GM23248 (cell line): Measurements from ENCODE around the gene RBP3. TPM values are rescaled to one million over a fixed set of nuclear protein-coding genes. Genes with fewer than 3 reads are reported as not detected.
A peak's percentile ranks its signal among the peaks of the same experiment; 100 is the strongest.

Source experiments
- DNase-seq: peaks from one replicate; pipeline ENCODE4 v3.0.0-alpha.2; 2015
- H2AFZ ChIP-seq: fragments of 200-600 bp; sonication (generic); 2 replicates; pipeline ENCODE4 v1.6.1; 2016; ENCODE audit warnings: antibody characterized with exemption
- H3F3A ChIP-seq: fragments of 200-600 bp; sonication (generic); 2 replicates; pipeline ENCODE4 v1.6.1; 2016; ENCODE audit warnings: mild to moderate bottlenecking, antibody characterized with exemption, mixed run types; ENCODE audit not compliant: insufficient read depth
- H3K27ac ChIP-seq: fragments of 200-600 bp; sonication (generic); 2 replicates; pipeline ENCODE4 v1.5.1; 2016; ENCODE audit warnings: mild to moderate bottlenecking
- H3K27me3 ChIP-seq: fragments of 200-600 bp; sonication (generic); replicated peaks from 2 replicates; pipeline ENCODE4 v1.6.1; 2016; ENCODE audit warnings: mild to moderate bottlenecking; ENCODE audit not compliant: insufficient read depth
- H3K36me3 ChIP-seq: fragments of 200-600 bp; sonication (generic); 2 replicates; pipeline ENCODE4 v1.6.1; 2016; ENCODE audit warnings: low read depth, mild to moderate bottlenecking
- H3K4me1 ChIP-seq: fragments of 200-600 bp; sonication (generic); 2 replicates; pipeline ENCODE4 v1.6.1; 2016; ENCODE audit warnings: mild to moderate bottlenecking; ENCODE audit not compliant: insufficient read depth
- H3K4me2 ChIP-seq: fragments of 200-600 bp; sonication (generic); one replicate; pipeline ENCODE4 v1.6.1; 2016; ENCODE audit warnings: mild to moderate bottlenecking; ENCODE audit not compliant: unreplicated experiment
- H3K4me3 ChIP-seq: fragments of 200-600 bp; sonication (generic); 2 replicates; pipeline ENCODE4 v1.5.1; 2016; ENCODE audit warnings: mild to moderate bottlenecking
- H3K79me2 ChIP-seq: fragments of 200-600 bp; sonication (generic); 2 replicates; pipeline ENCODE4 v1.6.1; 2016; ENCODE audit warnings: mild to moderate bottlenecking; ENCODE audit not compliant: insufficient read depth
- H3K9ac ChIP-seq: fragments of 200-600 bp; sonication (generic); 2 replicates; pipeline ENCODE4 v1.6.1; 2016; ENCODE audit warnings: mild to moderate bottlenecking
- H3K9me2 ChIP-seq: fragments of 200-600 bp; sonication (generic); 2 replicates; pipeline ENCODE4 v1.6.1; 2016; ENCODE audit warnings: mixed run types, mild to moderate bottlenecking, moderate library complexity; ENCODE audit not compliant: insufficient read depth
- H3K9me3 ChIP-seq: fragments of 200-600 bp; sonication (generic); one replicate; pipeline ENCODE4 v1.6.1; 2017; ENCODE audit warnings: low read depth
- H4K20me1 ChIP-seq: fragments of 200-600 bp; sonication (generic); 2 replicates; pipeline ENCODE4 v1.6.0; 2016; ENCODE audit not compliant: insufficient read depth
- EZH2 ChIP-seq: fragments of 200-600 bp; sonication (generic); IDR thresholded peaks from 2 replicates; pipeline ENCODE4 v1.6.1; 2018; ENCODE audit warnings: antibody characterized with exemption, mild to moderate bottlenecking; ENCODE audit not compliant: insufficient read depth, poor library complexity, severe bottlenecking
- EZH2phosphoT487 ChIP-seq: fragments of 200-600 bp; sonication (generic); IDR thresholded peaks from 2 replicates; pipeline ENCODE4 v1.6.1; 2018; ENCODE audit warnings: antibody characterized with exemption, moderate library complexity, mild to moderate bottlenecking, low read depth; ENCODE audit not compliant: insufficient read depth
- WGBS, 2 experiments: methylation state at CpG; one replicate each; pipeline ENCODE4 v1.1.6; 2015 to 2017; ENCODE audit warnings: low lambda C conversion rate in 2 of 2, low coverage in 1 of 2; ENCODE audit errors: missing lambda C conversion rate in 2 of 2; 5-methylcytosine and 5-hydroxymethylcytosine counted together
- in situ Hi-C: fragments of 300-500 bp; cut with MboI; formaldehyde crosslinking; loops from 2 replicates; pipeline ENCODE4 v1.15.0; 2020
- polyA plus RNA-seq: library from polyadenylated mRNA; unstranded; fragments of >200 nt; fragmentation: Nextera tagmentation; extraction: Ambion mirVana; gene quantifications from 2 replicates; pipeline ENCODE4 v1.2.1, GENCODE V29; 2016
- total RNA-seq: library from RNA; depleted of rRNA; stranded (reverse); fragments of >200 nt; shearing (Covaris generic); gene quantifications from 2 replicates; pipeline ENCODE4 v1.2.3, GENCODE V29; 2014; rRNA removed

Gene RBP3
- total RNA-seq (not detected in 2 replicates), polyA plus RNA-seq (not detected in 2 replicates)

DNA sequence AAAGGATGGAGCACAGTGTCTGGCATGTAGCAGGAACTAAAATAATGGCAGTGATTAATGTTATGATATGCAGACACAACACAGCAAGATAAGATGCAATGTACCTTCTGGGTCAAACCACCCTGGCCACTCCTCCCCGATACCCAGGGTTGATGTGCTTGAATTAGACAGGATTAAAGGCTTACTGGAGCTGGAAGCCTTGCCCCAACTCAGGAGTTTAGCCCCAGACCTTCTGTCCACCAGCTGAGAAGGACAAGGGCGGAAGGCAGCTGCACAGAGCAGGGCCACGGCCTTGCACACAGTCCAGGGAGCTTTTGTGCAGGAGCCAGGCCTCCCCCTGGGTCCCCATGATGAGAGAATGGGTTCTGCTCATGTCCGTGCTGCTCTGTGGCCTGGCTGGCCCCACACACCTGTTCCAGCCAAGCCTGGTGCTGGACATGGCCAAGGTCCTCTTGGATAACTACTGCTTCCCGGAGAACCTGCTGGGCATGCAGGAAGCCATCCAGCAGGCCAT is at the start of gene RBP3:
Gene RBP3, plus strand, starts transcription at position 226 of the 514 bp plus-strand sequence. Its CDS starts 122 bp downstream, at position 348.
- Histone ChIP-seq H3F3A (no peaks in the 10 kb centered on the region), H3K27ac (no peak within 1 kb of the TSS), H3K36me3 (no peaks in the 10 kb centered on the region), H3K9me3 (no peaks in the 10 kb centered on the region), H3K4me2 (no peak within 1 kb of the TSS), H4K20me1 (no peaks in the 10 kb centered on the region), H3K4me1 (no peaks in the 10 kb centered on the region), H2AFZ (no peak within 1 kb of the TSS), H3K9me2 (no peaks in the 10 kb centered on the region), H3K4me3 (no peak within 1 kb of the TSS), H3K9ac (no peak within 1 kb of the TSS), H3K27me3 (peaks cover 29% of the 10 kb centered on the region), H3K79me2 (no peaks in the 10 kb centered on the region)
- no peak for DNase-seq
- in situ Hi-C loops = no loop called here
- 49 to 50% methylated on average over 5 of the region's 5 CpGs for WGBS, 2 experiments
- TF ChIP-seq EZH2 = no peak
- no peak for TF ChIP-seq EZH2phosphoT487

DNA sequence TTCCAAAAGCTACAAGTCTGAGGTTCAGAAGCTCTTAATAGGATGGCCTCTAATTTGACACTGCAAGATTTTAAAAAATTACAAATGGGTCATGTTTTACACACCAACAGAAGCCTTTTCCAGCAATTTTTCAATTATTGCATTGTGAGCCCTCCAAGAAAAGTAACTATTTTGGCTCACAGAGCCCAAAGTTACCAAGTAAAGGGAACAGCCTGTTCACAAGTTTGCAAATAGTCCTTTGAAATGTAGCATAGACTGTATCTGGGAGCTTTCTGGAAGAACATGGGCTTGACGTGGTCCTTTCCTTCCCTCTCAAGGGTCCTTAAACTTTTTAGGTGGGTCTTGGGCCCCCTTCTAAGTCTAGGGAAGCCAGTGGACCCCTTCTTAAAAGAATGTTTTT is 49.4 kb upstream of the RBP3 start:
- peaks cover 84% of the 10 kb centered on the region for H3K27me3 ChIP-seq
- no peaks in the 10 kb centered on the region for H3K9me2 ChIP-seq
- H3K9me3 ChIP-seq = no peaks in the 10 kb centered on the region
- H3K36me3 ChIP-seq = no peaks in the 10 kb centered on the region
- in situ Hi-C loops = no loop called here
- H3K4me1 ChIP-seq = no peaks in the 10 kb centered on the region
- no peaks in the 10 kb centered on the region for H3F3A ChIP-seq
- DNase-seq = no peak
- no peak overlapping the region for H3K4me3 ChIP-seq
- TF ChIP-seq EZH2phosphoT487 = no peak
- TF ChIP-seq EZH2 = no peak
- H2AFZ ChIP-seq = no peak overlapping the region
- H3K79me2 ChIP-seq = no peaks in the 10 kb centered on the region
- H3K9ac ChIP-seq = no peak overlapping the region
- 0 to 7% methylated on average over 1 of the region's 1 CpG for WGBS, 2 experiments
- H3K4me2 ChIP-seq = no peak overlapping the region
- H4K20me1 ChIP-seq = no peaks in the 10 kb centered on the region
- no peak overlapping the region for H3K27ac ChIP-seq

DNA sequence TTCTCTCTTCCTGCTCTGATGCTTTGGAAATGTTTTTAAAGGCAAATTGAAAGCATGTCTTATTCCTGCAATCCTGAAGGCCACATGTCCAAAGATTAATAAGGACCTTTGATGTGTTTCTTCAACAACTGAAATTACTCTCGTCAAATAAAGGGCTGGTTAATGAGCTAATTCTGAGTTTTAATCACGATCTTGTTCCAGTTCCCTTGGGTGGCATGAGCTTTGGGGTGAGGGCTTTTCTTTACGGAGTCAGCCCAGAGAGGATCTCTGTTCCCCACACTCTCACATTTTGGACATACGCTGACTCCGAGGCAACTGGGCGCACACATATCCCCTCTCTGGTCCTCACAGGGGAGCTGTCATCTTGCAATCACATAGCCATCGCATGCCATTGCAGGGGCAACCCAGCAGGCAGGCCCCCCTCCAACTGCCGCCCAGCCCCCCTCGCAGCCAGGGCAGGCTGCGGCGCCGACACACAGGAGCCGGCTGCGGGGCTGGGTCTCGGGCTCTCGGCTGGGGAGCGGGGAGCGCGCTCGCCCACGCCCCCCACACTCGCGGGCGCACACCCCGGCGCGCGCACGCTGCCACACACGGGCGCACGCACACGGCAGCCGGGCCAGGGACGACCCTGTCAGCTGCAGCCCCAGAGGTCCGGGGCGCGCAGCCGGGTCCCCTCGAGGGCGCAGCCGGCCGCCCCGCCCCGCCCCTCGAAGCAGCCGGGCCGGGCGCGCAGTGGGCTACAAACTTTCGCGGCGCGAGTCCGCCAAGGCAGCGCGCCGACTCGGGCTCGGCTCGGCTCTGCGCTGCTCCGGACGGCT is 48.3 kb upstream of the RBP3 start, which contains the start of gene GDF10:
Gene GDF10, plus strand, starts transcription at position 587 of the 818 bp plus-strand sequence. CDS start 455 bp downstream, outside the sequence.
- TF ChIP-seq EZH2phosphoT487 (no peak), EZH2 (peak; percentile 57)
- H3K4me3 ChIP-seq = peak within 1 kb of the TSS; percentile 18; the same call in 1 of the 2 replicates
- H4K20me1 ChIP-seq = no peaks in the 10 kb centered on the region
- WGBS, 2 experiments = 4 to 8% methylated on average over 33 to 62 of the region's 64 CpGs
- H3F3A ChIP-seq = no peaks in the 10 kb centered on the region
- no peak within 1 kb of the TSS for H3K27ac ChIP-seq
- H3K4me2 ChIP-seq = no peak within 1 kb of the TSS
- H2AFZ ChIP-seq = no peak within 1 kb of the TSS
- no peaks in the 10 kb centered on the region for H3K9me2 ChIP-seq
- no peak for DNase-seq
- H3K4me1 ChIP-seq = no peaks in the 10 kb centered on the region
- no peaks in the 10 kb centered on the region for H3K9me3 ChIP-seq
- peaks cover 80% of the 10 kb centered on the region for H3K27me3 ChIP-seq
- no peaks in the 10 kb centered on the region for H3K79me2 ChIP-seq
- H3K9ac ChIP-seq = no peak within 1 kb of the TSS
- in situ Hi-C loops = loop anchor here (10.0 kb wide), 1 partner anchor 245 kb away; no protein-coding TSS in a partner anchor
- H3K36me3 ChIP-seq = no peaks in the 10 kb centered on the region

DNA sequence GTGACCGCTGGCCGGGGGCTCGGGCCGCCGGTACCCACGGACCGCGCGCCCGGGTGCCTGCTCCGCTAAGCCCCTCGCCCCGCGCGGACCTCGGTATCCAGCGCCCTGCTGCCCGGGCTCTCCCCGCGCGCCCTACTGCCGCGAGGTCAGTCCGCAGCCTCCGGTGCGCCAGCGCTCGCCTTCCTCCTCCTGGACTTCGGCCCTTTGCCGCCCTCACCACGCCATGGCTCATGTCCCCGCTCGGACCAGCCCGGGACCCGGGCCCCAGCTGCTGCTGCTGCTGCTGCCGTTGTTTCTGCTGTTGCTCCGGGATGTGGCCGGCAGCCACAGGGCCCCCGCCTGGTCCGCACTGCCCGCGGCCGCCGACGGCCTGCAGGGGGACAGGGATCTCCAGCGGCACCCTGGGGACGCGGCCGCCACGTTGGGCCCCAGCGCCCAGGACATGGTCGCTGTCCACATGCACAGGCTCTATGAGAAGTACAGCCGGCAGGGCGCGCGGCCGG is 47.7 kb upstream of the RBP3 start:
- no peaks in the 10 kb centered on the region for H3K4me1 ChIP-seq
- H3K9me3 ChIP-seq = no peaks in the 10 kb centered on the region
- TF ChIP-seq EZH2phosphoT487 (no peak), EZH2 (no peak)
- no peaks in the 10 kb centered on the region for H4K20me1 ChIP-seq
- H3K79me2 ChIP-seq = no peaks in the 10 kb centered on the region
- H2AFZ ChIP-seq = no peak overlapping the region
- in situ Hi-C loops = loop anchor here (10.0 kb wide), 1 partner anchor 246 kb away; no protein-coding TSS in a partner anchor
- no peak overlapping the region for H3K9ac ChIP-seq
- peak overlapping the region; percentile 18; the same call in 1 of the 2 replicates for H3K4me3 ChIP-seq
- H3F3A ChIP-seq = no peaks in the 10 kb centered on the region
- DNase-seq = peak; percentile 23
- H3K27ac ChIP-seq = no peak overlapping the region
- H3K9me2 ChIP-seq = no peaks in the 10 kb centered on the region
- H3K27me3 ChIP-seq = peaks cover 74% of the 10 kb centered on the region
- H3K4me2 ChIP-seq = no peak overlapping the region
- no peaks in the 10 kb centered on the region for H3K36me3 ChIP-seq
- WGBS, 2 experiments = 3 to 6% methylated on average over 33 to 57 of the region's 57 CpGs
